T-helper 9 cell (primary cell): Measurements from ENCODE around the gene GET4.

Source experiments
- DNase-seq: peaks from one replicate; pipeline ENCODE4 v3.0.0-alpha.2; 2020

The GET4 gene

DNA sequence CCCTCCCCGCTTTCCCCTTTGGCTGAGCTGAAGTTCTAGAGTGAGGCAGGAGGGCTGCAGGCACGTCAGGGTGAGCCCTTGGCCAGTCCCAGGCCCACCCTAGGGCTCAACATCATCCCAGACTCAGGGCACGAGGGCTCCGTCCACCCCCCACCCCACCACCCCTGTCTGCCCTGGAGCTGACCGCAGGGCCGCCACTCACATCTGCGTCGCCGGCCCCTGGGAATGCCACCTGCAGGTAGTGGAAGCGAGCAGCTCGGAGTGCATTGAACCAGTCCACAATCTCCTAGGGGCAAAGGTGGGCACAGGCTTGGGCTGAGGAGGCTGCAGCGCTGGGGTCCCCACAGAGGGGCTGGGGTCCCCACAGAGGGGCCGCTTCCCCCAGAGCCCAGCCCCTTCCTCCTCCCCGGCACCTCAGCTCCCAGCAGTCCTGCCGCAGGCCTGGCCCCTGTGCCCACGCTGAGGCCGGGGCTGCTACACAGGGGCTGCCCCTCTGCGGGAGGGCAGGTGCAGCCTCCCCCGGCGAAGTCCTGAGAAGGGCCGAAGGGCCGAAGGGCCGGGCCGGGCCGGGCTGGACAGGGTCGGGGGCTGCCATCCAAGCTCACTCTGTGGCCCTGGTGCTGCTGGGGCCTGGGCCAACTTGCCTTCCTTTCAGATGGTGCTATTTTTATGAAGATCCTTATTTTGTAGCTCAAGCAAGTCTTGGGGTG, 24.1 kb downstream of the GET4 start:
- DNase-seq: no peak

DNA sequence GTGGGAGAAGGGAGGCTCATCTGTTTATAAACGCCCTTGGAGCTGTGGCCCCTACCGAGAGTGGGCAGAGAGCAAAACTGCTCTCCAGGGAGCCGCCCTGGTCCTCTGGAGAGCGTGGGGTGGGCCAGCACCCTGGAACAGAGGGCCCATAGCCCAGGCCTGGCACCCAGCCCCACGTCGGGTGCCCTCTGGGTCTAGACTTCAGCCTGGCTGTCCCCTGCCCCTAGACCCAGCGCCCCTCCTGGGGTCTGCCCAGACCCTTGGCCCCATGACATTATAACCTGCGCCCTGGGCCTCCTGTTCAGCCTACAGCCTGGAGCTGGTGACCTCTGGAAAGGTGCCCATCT, 24.7 kb downstream of the GET4 start:
- DNase-seq: no peak

DNA sequence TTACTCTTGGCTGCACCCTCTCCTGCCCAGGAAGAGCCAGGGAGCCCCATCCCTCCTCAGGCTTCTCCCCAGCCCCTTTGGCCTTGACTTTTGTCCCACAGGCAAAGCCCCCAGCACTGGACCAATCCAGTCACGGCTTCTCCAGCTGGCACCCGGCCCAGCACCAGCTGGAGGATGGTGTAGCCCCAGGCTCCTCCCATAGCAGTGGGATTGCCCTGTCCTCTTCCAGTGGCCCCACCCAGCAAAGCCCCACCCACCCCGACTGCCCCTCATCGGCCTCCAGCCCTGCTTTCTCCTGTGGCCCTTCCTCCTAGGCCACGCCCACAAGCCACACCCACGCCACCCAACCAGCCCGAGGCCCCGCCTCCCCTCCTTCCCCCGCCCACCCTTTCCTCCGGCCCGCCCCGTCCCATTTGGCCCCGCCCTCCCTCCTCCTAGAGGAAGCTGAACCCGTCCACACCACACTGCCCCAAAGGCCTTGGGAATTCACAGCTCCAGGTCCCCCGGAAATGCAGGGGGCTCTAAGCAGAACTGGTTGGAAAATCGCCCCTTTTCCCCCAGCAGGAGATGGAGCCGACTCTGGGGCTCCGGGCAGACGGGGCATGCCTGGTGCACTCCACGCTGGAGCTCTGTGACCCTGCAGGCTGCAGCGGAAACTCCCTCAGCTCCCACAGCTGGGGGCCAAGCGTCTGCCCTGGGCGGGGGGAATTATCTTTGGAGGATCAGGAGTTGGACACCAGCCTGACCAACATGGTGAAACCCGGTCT, 25.2 kb downstream of the GET4 start:
- DNase-seq: peak; percentile 34

DNA sequence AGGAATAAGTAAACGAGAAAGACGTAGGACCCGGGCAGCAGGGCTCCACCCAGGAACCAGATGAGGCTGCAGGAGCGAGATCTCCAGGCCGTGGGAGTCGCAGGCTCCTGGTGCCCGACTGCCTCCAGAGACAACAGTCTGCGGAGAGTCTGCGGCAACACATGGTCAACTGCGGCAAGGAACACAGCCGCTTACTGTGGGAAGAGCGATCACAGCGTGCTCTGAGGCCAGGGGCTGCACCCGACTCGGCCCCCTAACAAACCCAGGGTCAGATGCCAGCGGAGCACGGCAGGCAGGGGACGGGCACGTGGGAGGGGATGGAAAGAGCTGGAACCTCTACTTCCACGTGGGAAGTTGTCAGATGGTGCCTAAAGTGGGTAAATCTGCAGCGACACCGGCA, 26.6 kb downstream of the GET4 start:
- no peak for DNase-seq

DNA sequence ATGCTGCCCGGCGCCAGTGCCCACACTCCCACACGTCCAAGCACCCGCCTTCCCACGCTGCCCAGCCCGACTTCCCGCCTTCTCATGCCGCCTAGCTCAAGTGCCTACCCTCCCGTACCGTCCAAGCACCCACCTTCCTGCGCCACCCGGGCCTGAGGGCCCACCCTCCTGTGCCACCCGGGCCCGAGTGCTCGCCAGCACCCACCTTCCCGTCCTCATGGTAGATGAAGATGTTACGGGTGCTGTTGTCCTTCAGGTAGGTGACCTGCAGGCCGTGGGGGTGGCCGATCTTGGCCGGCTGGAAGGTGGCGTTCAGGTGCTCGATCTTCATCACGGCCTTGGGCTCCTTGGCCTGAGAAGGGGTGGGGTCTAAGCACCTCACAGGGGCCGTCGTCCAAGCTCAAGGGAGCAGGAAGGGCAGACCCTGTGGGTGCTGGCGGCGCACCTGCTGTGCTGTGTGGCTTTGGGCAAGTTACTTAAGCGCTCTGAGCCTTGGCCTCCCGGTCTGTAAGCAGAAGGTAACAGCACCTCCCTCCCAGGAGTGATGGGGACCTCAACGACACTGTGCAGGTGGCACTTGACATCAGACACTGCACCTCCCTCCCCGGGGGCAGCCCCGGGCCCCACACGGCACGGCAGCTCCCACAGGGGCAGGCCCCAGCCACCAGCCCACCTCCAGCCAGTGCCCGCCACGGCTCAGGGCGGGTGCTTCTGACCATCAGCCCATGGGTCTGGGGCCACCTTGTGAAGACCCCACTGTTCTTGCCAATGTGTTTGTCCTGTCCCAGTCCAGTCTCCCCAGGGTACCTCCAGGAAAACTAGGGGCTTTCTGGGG, 27.8 kb downstream of the GET4 start:
- DNase-seq: no peak

DNA sequence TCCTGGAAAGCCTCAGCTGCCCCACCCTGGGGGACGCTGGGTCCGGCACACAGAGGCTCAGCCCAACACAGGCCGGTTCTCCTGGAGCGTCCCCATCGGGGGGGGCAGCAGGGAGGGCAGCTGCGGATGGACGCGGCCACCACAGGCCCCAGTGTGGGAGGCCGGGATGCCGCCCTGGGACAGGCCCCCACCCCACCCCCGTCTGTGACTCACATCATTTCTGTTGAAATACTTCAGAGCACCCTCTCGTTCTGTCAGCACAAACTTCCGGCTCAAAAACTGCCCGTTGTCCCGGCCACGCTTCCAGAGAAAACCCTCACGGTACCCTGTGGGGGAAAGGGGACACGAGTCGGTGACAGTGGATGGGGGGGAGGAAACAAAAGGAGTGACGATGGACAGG, 28.5 kb downstream of the GET4 start:
- DNase-seq: no peak

DNA sequence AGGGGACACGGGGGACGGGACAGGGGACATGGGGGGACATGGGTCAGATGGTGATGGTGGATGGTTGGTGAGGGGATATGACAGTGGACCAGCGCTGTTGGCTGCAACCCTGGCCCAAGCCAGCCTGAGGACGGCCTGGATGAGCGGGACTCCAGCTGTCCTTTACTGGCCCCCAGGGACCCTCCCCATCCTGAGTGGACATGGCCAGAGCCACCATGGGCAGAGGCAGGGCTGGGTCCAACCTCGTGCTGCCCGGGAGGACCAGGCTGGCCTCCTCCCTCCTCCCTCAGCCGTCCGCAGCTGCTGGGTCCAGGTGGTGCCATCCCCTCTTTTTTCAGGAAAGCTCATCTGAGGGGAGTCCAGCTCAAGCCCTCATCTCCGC, 30.4 kb downstream of the GET4 start:
- DNase-seq: no peak

DNA sequence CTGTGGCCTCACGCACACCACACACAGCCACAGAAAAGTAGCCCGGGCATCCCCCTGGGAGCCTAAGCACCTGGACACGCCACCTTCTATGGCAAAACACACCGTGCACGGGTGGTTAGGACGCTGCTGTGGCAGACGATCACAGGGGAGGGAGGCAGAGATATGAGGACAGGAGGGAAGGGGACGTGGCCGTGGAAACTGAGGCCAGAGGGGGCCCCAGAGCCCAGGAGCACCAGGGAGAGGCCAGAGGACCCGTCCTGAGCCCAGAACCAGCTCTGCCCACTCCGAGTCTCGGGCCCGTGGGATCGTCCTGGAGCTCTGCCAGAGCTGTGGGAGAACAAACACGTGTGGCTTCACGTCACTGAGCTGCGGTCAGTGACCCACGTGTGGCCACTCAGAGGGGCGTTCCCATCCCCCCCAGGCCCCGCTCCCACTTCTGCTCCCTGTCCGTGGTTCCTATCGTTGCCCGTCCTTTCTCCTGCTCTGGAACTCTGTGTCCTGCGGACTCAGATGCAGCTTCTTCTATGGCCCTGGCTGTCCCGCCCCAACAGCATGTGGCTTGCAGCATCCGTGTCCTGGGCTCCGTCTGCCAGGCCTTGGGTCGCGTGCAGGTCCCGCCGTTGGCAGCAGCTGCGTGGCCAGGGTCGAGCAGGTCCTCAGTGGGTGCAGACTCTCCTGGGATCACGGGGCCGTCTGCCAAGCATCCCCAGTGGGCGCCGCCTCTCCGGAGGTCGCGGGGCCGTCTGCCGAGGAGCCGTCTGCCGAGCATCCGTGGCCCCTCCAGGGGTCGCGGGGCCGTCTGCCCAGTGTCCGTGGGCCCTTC, 31.0 kb downstream of the GET4 start:
- no peak for DNase-seq

DNA sequence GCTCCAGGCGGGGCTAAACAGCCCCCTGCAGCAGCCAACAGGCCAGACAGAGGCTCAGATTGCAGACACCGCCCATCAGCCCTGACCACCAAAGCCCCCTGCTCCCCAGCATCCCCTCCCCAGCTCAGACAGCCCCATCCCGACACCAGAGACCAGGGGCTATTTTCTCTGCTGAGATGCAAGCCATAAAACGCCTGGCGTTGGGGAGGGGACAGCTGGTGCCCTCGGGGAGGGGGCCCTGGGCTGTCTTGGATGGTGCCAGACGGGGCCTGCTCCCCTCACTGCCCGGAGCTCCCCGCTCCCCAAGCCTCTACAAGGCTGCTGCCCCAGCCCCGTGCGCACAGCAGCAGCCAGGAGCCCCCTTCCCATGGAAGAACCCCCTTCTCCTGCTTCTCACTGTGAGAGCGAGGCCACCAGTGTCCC, 31.8 kb downstream of the GET4 start:
- DNase-seq: no peak

DNA sequence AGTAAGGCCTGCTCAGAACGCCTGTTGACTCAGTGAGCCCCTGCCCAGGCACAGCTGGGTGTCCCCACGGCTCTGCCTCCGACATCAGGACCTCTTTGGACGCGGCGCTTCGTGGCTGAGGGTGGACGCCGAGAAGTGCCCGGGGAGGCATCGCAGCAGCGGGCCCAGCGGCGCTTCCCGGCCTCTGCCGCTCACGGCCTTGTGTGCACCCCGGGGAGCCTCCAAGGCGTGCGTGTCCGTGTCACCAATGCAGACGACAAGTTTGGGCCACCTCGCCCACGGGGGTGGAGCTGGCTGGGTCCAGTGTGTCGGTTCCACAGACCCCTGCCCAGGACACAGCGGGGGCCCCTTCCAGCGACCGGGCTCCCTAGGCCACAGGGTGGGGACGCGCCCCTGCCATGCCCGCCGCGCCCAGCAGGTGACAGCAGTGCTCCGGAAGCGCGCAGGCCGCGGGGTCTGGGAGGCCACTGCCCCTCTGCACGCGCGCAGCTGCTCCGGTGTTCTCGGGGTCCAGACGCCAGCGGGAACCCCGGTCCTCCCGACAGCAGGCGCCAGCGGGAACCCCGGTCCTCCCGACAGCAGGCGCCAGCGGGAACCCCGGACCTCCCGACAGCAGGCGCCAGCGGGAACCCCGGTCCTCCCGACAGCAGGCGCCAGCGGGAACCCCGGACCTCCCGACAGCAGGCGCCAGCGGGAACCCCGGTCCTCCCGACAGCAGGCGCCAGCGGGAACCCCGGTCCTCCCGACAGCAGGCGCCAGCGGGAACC, 32.4 kb downstream of the GET4 start:
- peak; percentile 57 for DNase-seq

DNA sequence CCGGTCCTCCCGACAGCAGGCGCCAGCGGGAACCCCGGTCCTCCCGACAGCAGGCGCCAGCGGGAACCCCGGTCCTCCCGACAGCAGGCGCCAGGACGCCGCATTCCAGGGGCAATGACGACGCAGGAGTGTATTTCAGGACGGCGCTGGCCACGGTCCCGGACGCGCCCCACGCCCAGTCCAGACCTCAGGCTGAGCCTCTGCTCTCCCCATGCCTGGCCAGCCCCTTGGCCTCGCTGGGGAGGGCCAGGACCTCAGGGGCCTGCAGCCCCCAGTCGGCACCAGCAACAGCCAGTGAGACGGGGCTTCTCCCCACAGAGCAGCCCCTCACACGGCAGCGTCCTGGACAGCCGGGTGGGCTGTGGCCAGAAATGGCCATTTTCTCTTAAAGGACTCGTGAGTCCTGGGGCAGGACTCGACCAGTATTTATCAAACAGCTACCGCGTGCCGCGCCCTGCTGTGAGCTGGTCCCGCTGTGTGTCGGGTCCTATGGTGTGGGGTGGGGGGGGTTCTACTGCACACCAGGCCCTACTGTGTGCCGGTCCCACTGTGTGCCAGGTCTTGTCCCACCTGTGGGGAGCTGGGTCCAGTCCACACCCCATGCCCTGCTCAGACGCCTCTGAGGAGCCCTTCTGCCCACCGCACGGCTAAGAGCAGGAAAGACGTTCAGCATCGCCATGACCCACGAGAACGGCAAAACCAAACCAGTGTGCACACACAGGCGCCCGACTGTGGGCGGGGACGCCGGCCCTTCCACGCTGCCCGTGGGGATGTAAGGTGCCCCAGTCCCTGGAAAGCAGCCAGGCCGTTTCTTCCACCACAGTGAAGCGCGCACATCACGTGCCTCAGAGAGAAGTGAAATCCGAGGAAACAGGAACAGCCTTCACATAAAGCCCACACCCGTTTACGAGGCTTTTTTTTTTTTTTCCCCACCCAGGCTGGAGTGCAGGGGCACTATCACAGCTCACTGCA, 33.3 kb downstream of the GET4 start:
- no peak for DNase-seq

DNA sequence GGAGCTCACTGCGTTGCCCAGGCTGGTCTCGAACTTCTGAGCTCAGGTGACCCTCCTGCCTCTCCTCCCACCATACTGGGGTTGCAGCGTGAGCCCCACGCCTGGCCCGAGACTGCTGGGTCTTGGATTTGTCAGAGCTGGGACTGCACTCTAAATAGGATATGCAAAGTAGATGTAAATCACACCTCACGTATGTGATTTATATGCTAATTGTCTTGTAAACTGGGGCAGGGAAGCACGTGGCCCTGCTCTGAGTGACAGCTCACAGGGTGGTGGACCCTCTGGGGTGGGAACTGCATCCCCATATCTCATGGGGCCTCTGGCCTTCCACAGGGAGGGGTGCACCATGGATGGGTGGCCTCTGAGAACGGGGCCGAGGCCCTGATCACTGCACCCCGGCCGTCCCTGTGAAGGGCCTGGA, 34.1 kb downstream of the GET4 start:
- no peak for DNase-seq

DNA sequence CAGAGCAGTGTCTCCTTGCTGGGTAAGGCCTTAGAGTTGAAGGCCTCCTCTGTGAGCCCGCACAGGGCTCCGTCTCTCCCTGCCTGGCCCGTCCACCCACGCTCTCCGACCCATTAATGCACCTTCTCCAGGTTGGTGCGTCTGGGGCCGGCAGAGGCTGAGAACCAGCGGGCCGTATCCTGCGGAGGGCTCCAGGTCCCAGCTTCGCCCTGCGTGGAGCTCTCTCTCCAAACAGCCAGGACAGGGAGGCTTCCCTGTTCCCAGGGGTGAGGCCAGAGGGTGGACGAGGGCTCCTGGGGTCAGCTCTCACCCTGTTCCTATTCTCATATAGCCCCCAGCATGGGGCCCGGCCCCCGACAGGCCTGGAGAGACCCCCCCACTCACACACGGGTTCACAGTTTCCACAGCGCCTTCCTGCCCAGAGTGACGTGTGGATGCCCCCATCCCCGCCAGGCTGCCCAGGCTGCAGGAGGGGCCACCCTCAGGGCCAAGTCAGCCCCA, 34.6 kb downstream of the GET4 start:
- no peak for DNase-seq

DNA sequence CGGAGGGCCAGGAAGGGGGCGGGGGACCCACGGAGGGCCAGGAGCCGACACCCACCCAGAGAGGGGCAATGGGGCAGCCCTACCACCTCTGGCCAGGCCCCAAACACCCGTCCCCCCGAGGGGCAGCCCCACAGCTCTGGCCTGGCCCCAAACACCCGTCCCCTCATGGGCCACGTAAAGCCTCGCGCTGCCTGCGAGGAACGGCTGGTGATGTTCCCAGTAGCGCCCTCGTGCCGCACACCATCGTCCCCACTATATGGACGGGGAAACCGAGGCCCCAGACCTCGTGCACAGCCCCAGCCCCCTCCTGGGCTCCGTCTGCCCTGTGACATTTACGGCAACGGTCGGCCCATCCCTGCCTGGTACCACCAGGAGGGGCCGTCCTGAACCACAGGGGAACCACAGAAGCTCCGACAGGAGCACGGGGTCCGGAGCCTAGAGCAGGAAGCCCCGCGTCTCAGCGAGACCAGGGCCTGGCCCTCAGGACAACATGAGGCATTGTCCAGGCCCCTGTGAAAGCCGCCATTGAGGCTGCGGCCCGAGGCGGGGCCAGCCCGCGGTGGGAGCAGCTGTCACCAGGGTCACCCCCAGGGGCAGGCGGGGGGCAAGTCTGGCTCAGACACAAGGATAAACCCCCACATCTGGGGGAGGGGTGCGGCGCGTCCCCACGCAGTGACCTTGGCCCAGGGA, 35.6 kb downstream of the GET4 start:
- no peak for DNase-seq

DNA sequence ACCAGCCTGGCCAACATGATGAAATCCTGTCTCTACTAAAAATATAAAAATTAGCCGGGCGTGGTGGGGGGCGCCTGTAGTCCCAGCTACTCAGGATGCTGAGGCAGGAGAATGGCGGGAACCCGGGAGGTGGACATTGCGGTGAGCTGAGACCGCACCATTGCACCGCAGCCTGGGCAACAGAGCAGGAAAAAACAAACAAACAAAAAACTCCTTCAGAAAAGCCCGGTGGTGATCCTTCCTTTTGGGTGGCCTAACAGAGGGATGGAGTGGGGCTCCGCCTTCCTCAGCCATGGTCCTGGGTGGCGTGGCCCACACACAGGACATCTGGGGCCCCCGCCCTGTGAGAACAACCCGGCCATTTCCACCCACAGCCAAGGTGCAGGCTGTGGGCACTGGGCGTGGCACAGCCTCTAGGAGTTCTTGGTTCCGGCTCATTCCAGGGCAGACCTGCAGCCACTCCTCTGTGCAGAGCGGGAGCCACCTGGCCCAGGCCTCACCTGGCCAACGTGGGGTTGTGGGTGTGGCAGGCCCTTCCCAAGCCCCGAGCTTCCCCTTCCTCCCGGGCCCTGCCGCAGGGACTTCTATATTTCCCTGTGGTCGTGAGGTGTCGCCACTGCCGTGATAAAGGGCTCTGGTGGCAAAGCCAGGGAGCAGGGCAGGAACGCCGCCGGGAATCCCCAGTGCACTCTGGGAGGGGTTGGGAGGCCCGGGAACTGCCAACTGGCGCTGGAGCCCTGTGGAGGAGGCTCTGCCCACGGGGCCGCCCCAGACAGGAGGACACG, 37.6 kb downstream of the GET4 start:
- no peak for DNase-seq

DNA sequence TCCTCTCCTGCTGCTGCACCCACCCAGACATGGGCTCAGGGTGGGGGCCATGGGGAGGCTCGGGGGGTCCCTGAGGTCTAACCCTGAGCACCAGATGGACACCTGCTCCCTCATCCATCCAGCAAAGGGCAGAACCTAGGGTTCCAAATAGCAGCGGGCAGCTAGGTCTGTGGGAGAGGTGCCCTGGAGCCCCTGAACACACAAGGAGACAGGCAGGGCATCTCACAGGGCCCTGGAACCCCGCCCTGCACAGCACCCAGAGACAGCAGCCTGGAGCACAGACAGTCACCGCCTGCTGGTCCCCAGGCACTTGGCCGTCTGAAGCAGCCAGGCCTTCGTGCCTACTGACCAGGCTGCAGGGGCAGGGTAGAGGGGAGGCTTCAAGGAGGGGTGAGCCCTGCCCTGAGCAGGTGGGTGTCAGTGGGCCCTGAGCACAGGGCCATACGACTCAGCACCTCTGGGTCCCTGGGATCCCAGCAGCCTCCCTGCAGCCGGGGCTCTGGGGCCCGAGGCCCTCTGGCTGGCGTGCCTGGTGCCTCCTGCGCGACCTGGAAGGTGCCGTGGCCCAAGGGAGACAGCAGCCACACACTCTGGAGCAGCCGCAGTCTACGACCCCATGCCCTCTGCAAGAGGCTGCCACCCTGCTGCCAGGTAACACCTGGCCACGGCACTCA, 38.3 kb downstream of the GET4 start:
- no peak for DNase-seq

DNA sequence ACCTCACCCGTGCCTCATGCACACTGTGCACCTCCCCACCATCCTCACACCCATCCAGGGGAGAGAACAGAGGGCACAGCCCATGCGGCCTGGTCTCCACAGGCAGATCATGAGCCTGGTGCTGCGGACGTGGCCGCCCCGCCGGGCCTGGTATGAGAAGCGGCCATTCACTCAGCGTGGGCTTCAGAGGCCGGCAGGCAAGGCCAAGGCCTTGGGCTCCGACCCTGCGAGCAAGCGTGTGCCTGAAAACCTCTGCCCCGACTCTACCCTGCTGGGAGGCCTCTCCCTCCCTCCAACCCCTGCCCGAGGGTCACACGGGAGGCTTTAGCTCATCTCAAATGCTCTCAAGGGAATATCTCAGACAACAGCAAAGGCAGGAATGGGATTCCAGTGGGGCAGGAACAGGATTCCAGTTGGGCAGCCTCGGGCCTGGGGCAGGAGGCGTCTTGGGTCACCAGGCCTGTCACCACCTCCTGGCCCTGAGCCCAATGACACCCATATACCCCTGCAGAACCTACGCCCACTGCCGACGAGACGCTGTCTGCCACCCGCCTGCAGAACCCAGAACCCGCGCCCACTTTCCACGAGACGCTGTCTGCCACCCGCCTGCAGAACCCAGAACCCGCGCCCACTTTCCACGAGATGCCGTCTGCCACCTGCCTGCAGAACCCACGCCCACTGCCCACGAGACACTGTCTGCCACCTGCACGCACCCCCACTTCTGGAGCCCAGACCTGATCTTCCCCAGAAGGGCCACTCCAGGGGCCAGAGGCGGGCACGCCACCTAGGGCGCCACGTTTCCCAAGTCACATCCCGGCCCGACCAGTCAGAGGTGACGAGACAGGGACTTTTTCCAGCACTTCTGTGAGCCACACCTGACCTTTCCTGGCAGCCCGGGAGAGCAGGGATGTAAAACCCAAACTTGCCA, 39.2 kb downstream of the GET4 start:
- DNase-seq: no peak
